IMR-90 (cell line): Measurements from ENCODE around the gene TCIRG1. TPM values are rescaled to one million over a fixed set of nuclear protein-coding genes. Genes with fewer than 3 reads are reported as not detected.

Source experiments
- ATAC-seq: fragments of 200-7000 bp; cut with Tn5 transposase; 2 replicates; pipeline ENCODE4 v1.9.1; 2020; ENCODE audit warnings: low read depth, mild to moderate bottlenecking, moderate library complexity
- BruUV-seq: library from RNA; stranded (reverse); fragments of 400-500 nt; replicated peaks from 2 replicates; lab custom pipeline; 2021; lab: Mats Ljungman, UMichigan
- CTCF ChIA-PET: fragments of 300-600 bp; formaldehyde crosslinking; extraction: SDS; loops from one replicate; lab custom pipeline; 2021; ENCODE audit warnings: antibody characterized with exemption; lab: Yijun Ruan, JAX
- POLR2A ChIA-PET: fragments of 300-600 bp; sonication (Branson Sonifier 250); formaldehyde crosslinking; loops from one replicate; lab custom pipeline; 2022; ENCODE audit warnings: antibody characterized with exemption; ENCODE audit not compliant: unreplicated experiment; lab: Charles Lee
- DNase-seq: peaks from one replicate; pipeline ENCODE4 v3.0.0; 2013
- H2AFZ ChIP-seq: replicated peaks from 2 replicates; pipeline ENCODE3; 2013; ENCODE audit warnings: low read length, mild to moderate bottlenecking; ENCODE audit not compliant: poor library complexity
- H2AK5ac ChIP-seq: 2 replicates; pipeline ENCODE4 v1.6.1; 2013; ENCODE audit warnings: low read depth, low read length, inconsistent platforms
- H2AK9ac ChIP-seq: replicated peaks from 2 replicates; pipeline ENCODE3; 2013; ENCODE audit warnings: mild to moderate bottlenecking, low read depth, low read length, moderate library complexity; ENCODE audit not compliant: poor library complexity
- H2BK120ac ChIP-seq: 2 replicates; pipeline ENCODE4 v1.6.1; 2013; ENCODE audit warnings: low read depth, low read length, inconsistent platforms
- H2BK15ac ChIP-seq: 3 replicates; pipeline ENCODE4 v1.6.1; 2013; ENCODE audit warnings: low read depth, low read length, inconsistent platforms
- H2BK20ac ChIP-seq: 2 replicates; pipeline ENCODE4 v1.6.1; 2013; ENCODE audit warnings: low read depth, mild to moderate bottlenecking, inconsistent platforms, low read length, moderate library complexity
- H2BK5ac ChIP-seq: 2 replicates; pipeline ENCODE4 v1.6.1; 2013; ENCODE audit warnings: mild to moderate bottlenecking, low read depth, low read length, inconsistent platforms; ENCODE audit not compliant: poor library complexity, severe bottlenecking
- H3K14ac ChIP-seq: replicated peaks from 2 replicates; pipeline ENCODE4 v1.6.1; 2013; ENCODE audit warnings: low read depth, low read length, inconsistent platforms
- H3K18ac ChIP-seq: 2 replicates; pipeline ENCODE4 v1.6.1; 2013; ENCODE audit warnings: low read depth, low read length, control low read depth
- H3K23ac ChIP-seq: 2 replicates; pipeline ENCODE4 v1.6.1; 2013; ENCODE audit warnings: low read depth, low read length, inconsistent platforms
- H3K27ac ChIP-seq: 2 replicates; pipeline ENCODE4 v1.5.1; 2013; ENCODE audit warnings: mild to moderate bottlenecking, control low read depth, low read length; ENCODE audit not compliant: insufficient read depth
- H3K27me3 ChIP-seq: 2 replicates; pipeline ENCODE4 v1.6.1; 2013; ENCODE audit warnings: low read length; ENCODE audit not compliant: control insufficient read depth, insufficient read depth
- H3K36me3 ChIP-seq: 2 replicates; pipeline ENCODE4 v1.6.1; 2013; ENCODE audit warnings: low read length, mixed read lengths; ENCODE audit not compliant: control insufficient read depth, insufficient read depth
- H3K4ac ChIP-seq: 2 replicates; pipeline ENCODE4 v1.6.1; 2013; ENCODE audit warnings: low read depth, low read length, inconsistent platforms
- H3K4me1 ChIP-seq: 2 replicates; pipeline ENCODE4 v1.6.1; 2013; ENCODE audit warnings: low read length, mixed read lengths; ENCODE audit not compliant: control insufficient read depth, insufficient read depth
- H3K4me2 ChIP-seq: 2 replicates; pipeline ENCODE4 v1.6.1; 2013; ENCODE audit warnings: low read depth, mild to moderate bottlenecking, control low read depth, low read length, moderate library complexity
- H3K4me3 ChIP-seq: 2 replicates; pipeline ENCODE4 v1.5.1; 2013; ENCODE audit warnings: low read depth, mild to moderate bottlenecking, control low read depth, low read length, moderate library complexity; ENCODE audit not compliant: insufficient read depth
- H3K56ac ChIP-seq: 2 replicates; pipeline ENCODE4 v1.6.1; 2013; ENCODE audit warnings: low read length, inconsistent platforms; ENCODE audit not compliant: insufficient read depth; ENCODE audit errors: extremely low read depth
- H3K79me1 ChIP-seq, 2 experiments: 2 replicates each; pipeline ENCODE4 v1.6.1; 2013; ENCODE audit warnings: low read length in 2 of 2, inconsistent platforms in 1 of 2, low read depth in 1 of 2
- H3K9ac ChIP-seq: 2 replicates; pipeline ENCODE4 v1.6.1; 2013; ENCODE audit warnings: low read depth, low read length, control low read depth
- H3K9me1 ChIP-seq: 2 replicates; pipeline ENCODE4 v1.6.1; 2013; ENCODE audit warnings: low read length, inconsistent platforms; ENCODE audit not compliant: insufficient read depth
- H3K9me3 ChIP-seq: 2 replicates; pipeline ENCODE4 v1.6.1; 2013; ENCODE audit warnings: low read length; ENCODE audit not compliant: control insufficient read depth, insufficient read depth
- H4K20me1 ChIP-seq: 2 replicates; pipeline ENCODE4 v1.6.1; 2013; ENCODE audit warnings: low read length, inconsistent platforms; ENCODE audit not compliant: insufficient read depth
- H4K5ac ChIP-seq: 2 replicates; pipeline ENCODE4 v1.6.1; 2013; ENCODE audit warnings: mild to moderate bottlenecking, low read depth, low read length, control low read depth
- H4K8ac ChIP-seq, 2 experiments: 2 replicates each; pipeline ENCODE4 v1.6.1; 2013; ENCODE audit warnings: low read depth in 2 of 2, low read length in 2 of 2, control low read depth in 1 of 2, inconsistent platforms in 1 of 2
- H4K91ac ChIP-seq: 2 replicates; pipeline ENCODE4 v1.6.1; 2013; ENCODE audit warnings: low read depth, low read length, inconsistent platforms; ENCODE audit not compliant: insufficient read depth
- POLR2A ChIP-seq: IDR thresholded peaks from 2 replicates; pipeline ENCODE4 v1.6.1; 2012; ENCODE audit warnings: mild to moderate bottlenecking, low read depth, low read length
- RCOR1 ChIP-seq: IDR thresholded peaks from 2 replicates; pipeline ENCODE4 v1.6.1; 2012; ENCODE audit warnings: mild to moderate bottlenecking, low read length, improper control_type of control experiment; ENCODE audit not compliant: insufficient replicate concordance
- WGBS, 2 experiments: methylation state at CpG; one replicate each; pipeline versions ENCODE4 v1.1.5 to v1.1.7; 2013; ENCODE audit warnings: missing lambda C conversion rate in 2 of 2; ENCODE audit not compliant: insufficient read length in 1 of 2; ENCODE audit errors: extremely low coverage in 2 of 2; 5-methylcytosine and 5-hydroxymethylcytosine counted together
- dilution Hi-C: fragments of 300-500 bp; cut with HindIII; formaldehyde crosslinking; loops from one replicate; pipeline ENCODE4 v1.14.3; 2018; ENCODE audit warnings: low sequenced_read_pairs; ENCODE audit not compliant: unreplicated experiment
- in situ Hi-C: fragments of 300-500 bp; cut with MboI; formaldehyde crosslinking; loops from 3 replicates; pipeline ENCODE4 v1.14.3; 2019; ENCODE audit warnings: low sequenced_read_pairs, inconsistent platforms, mixed read lengths
- intact Hi-C: fragments of 100-400 bp; cut with micrococcal nuclease; formaldehyde crosslinking; loops from 2 replicates; pipeline ENCODE4 v1.10.0; 2022
- polyA plus RNA-seq, 3 experiments: library from polyadenylated mRNA; depleted of rRNA; stranded (reverse); fragments of >200 nt; gene quantifications; 2 replicates each; pipeline ENCODE4 v1.2.3, GENCODE V29; 2012; ENCODE audit warnings: low replicate concordance in 1 of 3
- total RNA-seq: library from RNA; depleted of rRNA; stranded (reverse); fragments of >200 nt; gene quantifications from 2 replicates; pipeline ENCODE4 v1.2.3, GENCODE V29; 2012

Gene TCIRG1
- total and polyA plus RNA-seq, 2 of the 4 experiments (the other 2 are of a cell fraction), result 25.3 to 117 TPM

GRCh38 chr11:68013611-68014156, 25.1 kb upstream of the TCIRG1 start:
- peak overlapping the region; percentile 93 for H2BK20ac ChIP-seq
- no peaks in the 10 kb centered on the region for H3K36me3 ChIP-seq
- BruUV-seq, result no TSS peak
- H3K9me1 ChIP-seq, result peaks cover 35% of the 10 kb centered on the region
- peak overlapping the region; percentile 78 for H3K27ac ChIP-seq
- CTCF ChIA-PET, result no interaction called here
- peak overlapping the region; percentile 91; the same call in 2 of the 3 replicates for H2BK15ac ChIP-seq
- H3K27me3 ChIP-seq, result no peaks in the 10 kb centered on the region
- intact Hi-C loops, result loop anchor here (5.0 kb wide), 2 partner anchors 104 to 194 kb away; no protein-coding TSS in a partner anchor
- POLR2A ChIA-PET, result interaction anchor here (0.6 kb wide), 1 partner anchor 18 kb away, joined by 3 read pairs; no protein-coding TSS in a partner anchor
- H3K4me3 ChIP-seq, result no peak overlapping the region
- H4K8ac ChIP-seq, result peak overlapping the region; percentile 37 to 88
- dilution Hi-C loops, result no loop called here
- peak overlapping the region; percentile 44 for H3K4me2 ChIP-seq
- in situ Hi-C loops, result no loop called here
- peak overlapping the region; percentile 93 for H2BK120ac ChIP-seq
- peak overlapping the region; percentile 100 for H2AK9ac ChIP-seq
- H3K4ac ChIP-seq, result peak overlapping the region; percentile 96
- 92% methylated on average over 7 of the region's 14 CpGs; no CpG with 5 or more reads in 1 of the 2 experiments for WGBS, 2 experiments
- peak overlapping the region; percentile 80 for H2AFZ ChIP-seq
- H3K14ac ChIP-seq, result peak overlapping the region; percentile 78
- peaks cover 23 to 45% of the 10 kb centered on the region in 2 experiments; a peak in 3 of 4 replicates for H3K79me1 ChIP-seq
- H2AK5ac ChIP-seq, result peak overlapping the region; percentile 95
- DNase-seq (no peak), ATAC-seq (no peak)
- H3K4me1 ChIP-seq, result peaks cover 47% of the 10 kb centered on the region
- H3K9ac ChIP-seq, result peak overlapping the region; percentile 1; the same call in 1 of the 2 replicates
- H4K20me1 ChIP-seq, result no peaks in the 10 kb centered on the region
- H4K91ac ChIP-seq, result peak overlapping the region; percentile 93
- no peaks in the 10 kb centered on the region for H3K9me3 ChIP-seq
- TF ChIP-seq RCOR1, result peak; percentile 72
- no peak for TF ChIP-seq POLR2A
- peak overlapping the region; percentile 92 for H2BK5ac ChIP-seq
- H3K56ac ChIP-seq, result peak overlapping the region; percentile 55
- peak overlapping the region; percentile 70; the same call in 1 of the 2 replicates for H3K23ac ChIP-seq
- H4K5ac ChIP-seq, result peak overlapping the region; percentile 77
- peak overlapping the region; percentile 70 for H3K18ac ChIP-seq
